ENCODE measurements around the gene DIO3. TPM values are rescaled to one million over a fixed set of nuclear protein-coding genes. Genes with fewer than 3 reads are reported as not detected.

Gene DIO3
- total and polyA plus RNA-seq, 2 donors from 2014 or later: 0.17 to 0.94 TPM

DNA sequence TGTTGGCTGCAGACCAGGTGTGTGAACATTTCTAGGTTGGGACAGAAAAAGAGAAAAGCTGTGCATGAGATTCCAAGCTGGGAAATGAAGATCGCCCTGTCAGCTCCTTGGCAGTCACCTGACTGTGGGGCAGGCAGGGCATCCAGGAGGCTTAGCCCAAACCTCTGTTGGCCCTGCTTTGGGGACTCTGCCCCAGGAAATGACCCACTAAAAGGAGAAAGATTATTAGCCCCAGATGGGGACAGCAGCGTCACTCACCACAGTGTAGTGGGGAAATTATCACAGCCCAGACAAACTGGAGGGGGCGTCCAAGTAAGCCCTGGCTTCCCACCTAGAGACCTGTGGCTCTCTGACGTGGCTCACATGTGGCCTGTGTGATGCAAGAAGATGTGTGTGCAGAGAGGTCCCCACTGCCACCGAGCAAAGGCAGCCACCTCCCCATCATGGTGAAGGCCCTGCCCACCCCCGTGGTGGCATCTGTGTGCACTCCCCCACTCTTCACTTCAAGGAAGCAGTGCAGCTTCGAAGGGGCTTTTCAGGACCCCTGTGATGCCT, 39.1 kb downstream of the DIO3 start:
- H3K27ac ChIP-seq (ENCODE audit: low read depth in 2 of 2, low read length in 2 of 2): no peak overlapping the region
- DNase-seq (no peak), FAIRE-seq (no peak)
- peaks cover 0 to 4% (median 0%) of the 10 kb centered on the region in 3 donors for H3K9me3 ChIP-seq (ENCODE audit: control insufficient read depth in 2 of 3, insufficient read depth in 1 of 3, low read length in 3 of 3)
- no peaks in the 10 kb centered on the region for H3K27me3 ChIP-seq (ENCODE audit: control insufficient read depth, insufficient read depth, low read length)
- H3K9ac ChIP-seq (ENCODE audit: low read length in 3 of 3): no peak overlapping the region
- TF ChIP-seq, protein P1, sequence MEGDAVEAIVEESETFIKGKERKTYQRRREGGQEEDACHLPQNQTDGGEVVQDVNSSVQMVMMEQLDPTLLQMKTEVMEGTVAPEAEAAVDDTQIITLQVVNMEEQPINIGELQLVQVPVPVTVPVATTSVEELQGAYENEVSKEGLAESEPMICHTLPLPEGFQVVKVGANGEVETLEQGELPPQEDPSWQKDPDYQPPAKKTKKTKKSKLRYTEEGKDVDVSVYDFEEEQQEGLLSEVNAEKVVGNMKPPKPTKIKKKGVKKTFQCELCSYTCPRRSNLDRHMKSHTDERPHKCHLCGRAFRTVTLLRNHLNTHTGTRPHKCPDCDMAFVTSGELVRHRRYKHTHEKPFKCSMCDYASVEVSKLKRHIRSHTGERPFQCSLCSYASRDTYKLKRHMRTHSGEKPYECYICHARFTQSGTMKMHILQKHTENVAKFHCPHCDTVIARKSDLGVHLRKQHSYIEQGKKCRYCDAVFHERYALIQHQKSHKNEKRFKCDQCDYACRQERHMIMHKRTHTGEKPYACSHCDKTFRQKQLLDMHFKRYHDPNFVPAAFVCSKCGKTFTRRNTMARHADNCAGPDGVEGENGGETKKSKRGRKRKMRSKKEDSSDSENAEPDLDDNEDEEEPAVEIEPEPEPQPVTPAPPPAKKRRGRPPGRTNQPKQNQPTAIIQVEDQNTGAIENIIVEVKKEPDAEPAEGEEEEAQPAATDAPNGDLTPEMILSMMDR (IDR thresholded peaks at IDR 0.05; ENCODE audit: borderline replicate concordance, extremely low read depth, insufficient read depth): no peak
- H3K36me3 ChIP-seq (ENCODE audit: control insufficient read depth in 2 of 3, insufficient read depth in 3 of 3, low read length in 3 of 3): no peaks in the 10 kb centered on the region
- H3K4me1 ChIP-seq (ENCODE audit: control insufficient read depth in 2 of 3, insufficient read depth in 2 of 3, low read depth in 1 of 3, low read length in 3 of 3): peaks cover 0 to 4% (median 0%) of the 10 kb centered on the region in 3 donors
- intact Hi-C loops (cut with DNase I): no loop called here
- no peak overlapping the region for H3K4me3 ChIP-seq (ENCODE audit: low read length in 3 of 3)

DNA sequence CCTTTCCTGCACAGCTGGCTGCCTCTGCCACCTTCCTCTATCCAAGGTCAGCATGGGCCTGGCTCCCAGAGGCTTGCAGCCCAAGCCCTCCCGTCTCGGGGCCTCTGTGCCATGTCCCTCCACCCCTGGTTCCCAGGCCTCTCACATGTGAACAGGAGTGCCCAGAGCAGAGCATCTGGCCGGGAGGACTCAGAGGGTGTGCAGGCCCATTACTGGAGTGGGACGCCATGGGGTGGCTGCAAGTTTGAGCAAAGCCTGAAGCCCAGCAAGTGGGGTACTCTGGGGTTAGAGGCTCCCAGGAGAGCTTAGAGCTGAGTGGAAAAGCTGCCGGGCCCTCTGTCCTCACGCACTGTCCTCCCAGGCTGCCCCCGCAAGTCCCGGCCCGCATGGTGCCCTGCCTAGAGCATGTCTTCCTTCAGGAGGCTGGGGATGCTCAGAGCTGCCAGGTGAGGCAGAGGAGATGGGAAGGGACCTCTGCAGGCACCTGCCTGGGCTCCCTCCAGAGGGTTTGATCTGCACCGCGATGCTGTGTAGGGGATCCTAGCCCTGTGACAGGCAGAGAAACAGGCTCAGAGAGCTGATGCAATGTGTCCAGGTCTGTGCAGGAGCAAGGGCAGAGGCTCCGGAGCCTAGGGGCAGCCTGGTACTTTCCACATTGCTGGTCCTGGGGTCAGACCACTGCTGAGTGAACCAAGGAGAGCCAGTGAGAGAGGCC, 39.8 kb downstream of the DIO3 start:
- no peak for FAIRE-seq
- no peak overlapping the region for H3K9ac ChIP-seq (ENCODE audit: low read length in 3 of 3)
- H3K36me3 ChIP-seq (ENCODE audit: control insufficient read depth in 2 of 3, insufficient read depth in 3 of 3, low read length in 3 of 3): no peaks in the 10 kb centered on the region
- H3K27me3 ChIP-seq (ENCODE audit: control insufficient read depth, insufficient read depth, low read length): no peaks in the 10 kb centered on the region
- intact Hi-C loops (cut with DNase I): no loop called here
- H3K9me3 ChIP-seq (ENCODE audit: control insufficient read depth in 2 of 3, insufficient read depth in 1 of 3, low read length in 3 of 3): peaks cover 0 to 2% (median 0%) of the 10 kb centered on the region in 3 donors
- no peak overlapping the region for H3K27ac ChIP-seq (ENCODE audit: low read depth in 2 of 2, low read length in 2 of 2)
- H3K4me1 ChIP-seq (ENCODE audit: control insufficient read depth in 2 of 3, insufficient read depth in 2 of 3, low read depth in 1 of 3, low read length in 3 of 3): peaks cover 0 to 4% (median 0%) of the 10 kb centered on the region in 3 donors
- no peak overlapping the region for H3K4me3 ChIP-seq (ENCODE audit: low read length in 3 of 3)
- TF ChIP-seq, protein P1 (IDR thresholded peaks at IDR 0.05; ENCODE audit: borderline replicate concordance, extremely low read depth, insufficient read depth): no peak
- peak in 1 of 5 donors; percentile 5 for DNase-seq

DNA sequence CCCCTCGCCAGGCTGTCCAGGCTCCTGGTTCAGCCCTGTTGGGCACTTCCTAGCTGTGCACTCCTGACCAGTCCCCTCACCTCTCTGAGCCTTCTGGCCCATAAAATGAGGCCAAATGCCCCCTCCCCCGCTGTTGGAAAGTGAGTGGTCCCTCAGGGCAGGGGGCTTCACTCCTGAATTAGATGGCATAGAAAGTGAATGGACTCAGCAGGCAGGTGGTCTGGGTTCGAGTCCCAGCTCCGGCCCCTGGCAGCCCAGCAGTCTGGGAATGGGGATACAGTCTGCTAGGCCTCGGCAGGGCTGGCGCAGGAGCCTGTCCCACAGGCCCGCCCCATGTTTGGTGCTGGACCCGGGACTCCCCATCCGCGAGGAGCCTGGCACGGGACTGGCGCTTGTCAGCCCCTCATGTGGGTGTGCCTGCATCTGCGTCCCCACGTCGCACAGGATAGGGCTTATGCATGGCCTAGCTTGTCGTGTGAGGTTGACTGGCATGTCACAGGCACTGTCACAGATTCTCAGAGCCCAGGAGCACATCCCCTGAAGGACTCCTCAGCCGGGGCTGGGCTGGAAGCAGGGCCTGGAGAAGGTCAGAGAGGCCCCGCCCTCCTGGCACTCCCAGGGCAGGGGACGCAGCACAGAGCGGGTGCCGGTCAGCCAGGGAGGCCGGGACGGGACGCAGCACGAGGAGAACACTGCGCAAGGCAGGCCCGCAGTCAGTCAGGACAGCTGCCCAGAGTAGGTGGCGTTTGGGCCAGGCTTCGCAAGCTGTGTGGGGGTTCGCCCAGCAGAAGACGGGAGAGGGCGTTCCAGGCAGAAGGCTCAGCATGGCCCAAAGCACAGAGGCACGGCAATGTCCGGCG, 40.5 kb downstream of the DIO3 start:
- H3K9me3 ChIP-seq (ENCODE audit: control insufficient read depth in 2 of 3, insufficient read depth in 1 of 3, low read length in 3 of 3): peaks cover 0 to 2% (median 0%) of the 10 kb centered on the region in 3 donors
- H3K27me3 ChIP-seq (ENCODE audit: control insufficient read depth, insufficient read depth, low read length): no peaks in the 10 kb centered on the region
- DNase-seq (peak in 1 of 5 donors; percentile 28), FAIRE-seq (no peak)
- no peak overlapping the region for H3K9ac ChIP-seq (ENCODE audit: low read length in 3 of 3)
- peaks cover 0 to under 1% (median 0%) of the 10 kb centered on the region in 3 donors for H3K4me1 ChIP-seq (ENCODE audit: control insufficient read depth in 2 of 3, insufficient read depth in 2 of 3, low read depth in 1 of 3, low read length in 3 of 3)
- H3K27ac ChIP-seq (ENCODE audit: low read depth in 2 of 2, low read length in 2 of 2): no peak overlapping the region
- H3K4me3 ChIP-seq (ENCODE audit: low read length in 3 of 3): no peak overlapping the region
- H3K36me3 ChIP-seq (ENCODE audit: control insufficient read depth in 2 of 3, insufficient read depth in 3 of 3, low read length in 3 of 3): no peaks in the 10 kb centered on the region
- intact Hi-C loops (cut with DNase I): no loop called here
- TF ChIP-seq, protein P1 (IDR thresholded peaks at IDR 0.05; ENCODE audit: borderline replicate concordance, extremely low read depth, insufficient read depth): no peak
